Osteocyte (in vitro differentiated cells): ENCODE data around the gene MATN1. TPM values are rescaled to one million over a fixed set of nuclear protein-coding genes. Genes with fewer than 3 reads are reported as not detected.

Experiments used
- DNase-seq: peaks from one replicate; pipeline ENCODE4 v3.0.0; 2021; ENCODE audit warnings: mixed read lengths; ENCODE audit not compliant: unreplicated experiment; ENCODE audit errors: extremely low spot score
- H3K27ac Mint-ChIP-seq: one replicate; pipeline ENCODE4 v1.8.0; 2021; ENCODE audit warnings: mild to moderate bottlenecking, mixed read lengths; ENCODE audit not compliant: unreplicated experiment
- H3K27me3 Mint-ChIP-seq: one replicate; pipeline ENCODE4 v1.8.0; 2021; ENCODE audit warnings: mixed read lengths; ENCODE audit not compliant: unreplicated experiment
- H3K36me3 Mint-ChIP-seq: one replicate; pipeline ENCODE4 v1.8.0; 2021; ENCODE audit warnings: mixed read lengths; ENCODE audit not compliant: unreplicated experiment
- H3K4me1 Mint-ChIP-seq: one replicate; pipeline ENCODE4 v1.8.0; 2021; ENCODE audit warnings: mixed read lengths; ENCODE audit not compliant: unreplicated experiment
- H3K4me3 Mint-ChIP-seq: one replicate; pipeline ENCODE4 v1.8.0; 2021; ENCODE audit warnings: mild to moderate bottlenecking, moderate library complexity, mixed read lengths; ENCODE audit not compliant: unreplicated experiment
- H3K9me3 Mint-ChIP-seq: one replicate; pipeline ENCODE4 v1.8.0; 2021; ENCODE audit warnings: mixed read lengths; ENCODE audit not compliant: unreplicated experiment
- long read RNA-seq: library from polyadenylated mRNA; unstranded; transcript quantifications from one replicate; pipeline ENCODE4 v2.0.0, GENCODE V29; 2021
- total RNA-seq: library from RNA; stranded (reverse); gene quantifications from 2 replicates; pipeline ENCODE4 v1.2.1, GENCODE V29; 2021
- TF ChIP-seq, protein P1 (sequence below): fragments of 200-600 bp; sonication (generic); IDR thresholded peaks from 2 replicates; pipeline ENCODE4 v1.5.0; 2021; ENCODE audit warnings: antibody characterized with exemption, mild to moderate bottlenecking, moderate library complexity

MATN1 gene, protein sequence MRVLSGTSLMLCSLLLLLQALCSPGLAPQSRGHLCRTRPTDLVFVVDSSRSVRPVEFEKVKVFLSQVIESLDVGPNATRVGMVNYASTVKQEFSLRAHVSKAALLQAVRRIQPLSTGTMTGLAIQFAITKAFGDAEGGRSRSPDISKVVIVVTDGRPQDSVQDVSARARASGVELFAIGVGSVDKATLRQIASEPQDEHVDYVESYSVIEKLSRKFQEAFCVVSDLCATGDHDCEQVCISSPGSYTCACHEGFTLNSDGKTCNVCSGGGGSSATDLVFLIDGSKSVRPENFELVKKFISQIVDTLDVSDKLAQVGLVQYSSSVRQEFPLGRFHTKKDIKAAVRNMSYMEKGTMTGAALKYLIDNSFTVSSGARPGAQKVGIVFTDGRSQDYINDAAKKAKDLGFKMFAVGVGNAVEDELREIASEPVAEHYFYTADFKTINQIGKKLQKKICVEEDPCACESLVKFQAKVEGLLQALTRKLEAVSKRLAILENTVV
- total RNA-seq: 0.39 and 0.99 TPM in 2 replicates
- long read RNA-seq, partial matches to known transcripts: 1 of 1 reads
- long read RNA-seq, other reads (novel, unspliced or antisense): 0 of 1 reads

DNA sequence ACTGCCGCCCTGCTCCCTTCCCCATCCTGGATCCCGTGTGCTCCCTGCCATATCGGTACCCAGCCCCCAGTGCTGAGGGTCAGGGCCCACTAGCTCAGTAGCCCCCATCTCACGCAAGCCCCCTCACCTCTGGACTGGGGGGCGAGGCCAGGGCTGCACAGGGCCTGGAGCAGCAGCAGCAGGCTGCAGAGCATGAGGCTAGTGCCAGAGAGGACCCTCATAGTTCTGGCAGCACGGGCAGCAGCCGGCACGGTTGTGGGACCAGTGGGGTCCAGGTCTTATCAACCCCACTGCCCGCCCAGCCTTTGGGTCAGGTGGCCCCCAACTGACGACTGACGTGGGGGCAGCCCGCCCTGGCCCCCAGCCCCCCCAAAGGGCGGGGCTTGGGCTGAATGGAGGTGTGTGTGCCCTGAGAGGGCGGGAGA, at the start of gene MATN1:
Gene MATN1 (minus strand): TSS at position 255 of the 425 bp plus-strand sequence. CDS start 34 bp downstream, at position 221.
- Mint-ChIP-seq H3K4me1 (peaks cover 14% of the 10 kb centered on the region), H3K27me3 (no peaks in the 10 kb centered on the region), H3K27ac (no peak within 1 kb of the TSS), H3K4me3 (no peak within 1 kb of the TSS), H3K36me3 (no peaks in the 10 kb centered on the region), H3K9me3 (no peaks in the 10 kb centered on the region)
- DNase-seq: no peak
- TF ChIP-seq, protein P1, sequence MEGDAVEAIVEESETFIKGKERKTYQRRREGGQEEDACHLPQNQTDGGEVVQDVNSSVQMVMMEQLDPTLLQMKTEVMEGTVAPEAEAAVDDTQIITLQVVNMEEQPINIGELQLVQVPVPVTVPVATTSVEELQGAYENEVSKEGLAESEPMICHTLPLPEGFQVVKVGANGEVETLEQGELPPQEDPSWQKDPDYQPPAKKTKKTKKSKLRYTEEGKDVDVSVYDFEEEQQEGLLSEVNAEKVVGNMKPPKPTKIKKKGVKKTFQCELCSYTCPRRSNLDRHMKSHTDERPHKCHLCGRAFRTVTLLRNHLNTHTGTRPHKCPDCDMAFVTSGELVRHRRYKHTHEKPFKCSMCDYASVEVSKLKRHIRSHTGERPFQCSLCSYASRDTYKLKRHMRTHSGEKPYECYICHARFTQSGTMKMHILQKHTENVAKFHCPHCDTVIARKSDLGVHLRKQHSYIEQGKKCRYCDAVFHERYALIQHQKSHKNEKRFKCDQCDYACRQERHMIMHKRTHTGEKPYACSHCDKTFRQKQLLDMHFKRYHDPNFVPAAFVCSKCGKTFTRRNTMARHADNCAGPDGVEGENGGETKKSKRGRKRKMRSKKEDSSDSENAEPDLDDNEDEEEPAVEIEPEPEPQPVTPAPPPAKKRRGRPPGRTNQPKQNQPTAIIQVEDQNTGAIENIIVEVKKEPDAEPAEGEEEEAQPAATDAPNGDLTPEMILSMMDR: no peak

DNA sequence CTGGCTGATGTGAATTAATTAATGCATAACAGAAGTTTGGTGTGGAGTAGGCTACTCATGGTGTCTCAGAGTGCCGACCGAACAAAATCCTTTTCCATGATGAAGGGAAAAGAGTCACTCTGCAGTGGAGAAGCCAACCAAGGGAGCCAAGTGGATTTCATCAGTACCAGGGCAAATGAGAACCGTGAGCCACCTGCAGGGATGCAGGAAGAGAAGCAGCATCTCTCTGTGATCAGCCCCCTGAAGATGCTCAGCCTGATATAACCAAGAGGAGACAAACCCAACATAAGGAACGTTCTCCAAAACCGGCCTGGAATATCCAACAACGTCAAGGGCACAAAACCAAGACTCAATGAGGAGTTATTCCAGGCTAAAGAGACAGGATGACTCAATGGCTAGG, 47.6 kb upstream of the MATN1 start:
- DNase-seq: no peak
- H3K4me1 Mint-ChIP-seq: no peaks in the 10 kb centered on the region
- H3K4me3 Mint-ChIP-seq: no peak overlapping the region
- no peak overlapping the region for H3K27ac Mint-ChIP-seq
- no peaks in the 10 kb centered on the region for H3K36me3 Mint-ChIP-seq
- H3K27me3 Mint-ChIP-seq: peaks cover 2% of the 10 kb centered on the region
- no peaks in the 10 kb centered on the region for H3K9me3 Mint-ChIP-seq
- TF ChIP-seq, protein P1: no peak

DNA sequence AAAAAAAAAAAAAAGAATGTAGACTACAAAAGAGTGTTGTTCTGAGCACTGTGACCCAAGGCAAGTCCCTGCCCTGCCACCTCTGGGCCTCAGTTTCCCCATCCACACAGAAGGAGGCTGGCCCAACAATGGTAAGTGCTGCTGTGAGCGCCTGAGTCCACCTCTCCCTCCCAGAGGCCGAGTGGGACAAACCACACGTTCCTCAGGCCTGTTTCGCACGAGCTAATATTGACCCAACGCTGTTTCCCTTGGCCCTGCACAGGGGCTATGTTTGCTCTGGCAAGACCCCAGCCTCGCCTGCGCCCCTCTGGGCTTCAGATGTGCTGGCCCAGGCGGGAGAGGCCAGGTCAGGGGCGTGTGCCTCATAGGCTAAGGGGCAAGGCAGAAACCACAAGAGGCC, 46.8 kb upstream of the MATN1 start:
- DNase-seq: no peak
- Mint-ChIP-seq H3K27me3 (peaks cover 2% of the 10 kb centered on the region), H3K4me1 (no peaks in the 10 kb centered on the region), H3K4me3 (no peak overlapping the region), H3K9me3 (no peaks in the 10 kb centered on the region), H3K36me3 (no peaks in the 10 kb centered on the region), H3K27ac (no peak overlapping the region)
- TF ChIP-seq, protein P1: no peak

DNA sequence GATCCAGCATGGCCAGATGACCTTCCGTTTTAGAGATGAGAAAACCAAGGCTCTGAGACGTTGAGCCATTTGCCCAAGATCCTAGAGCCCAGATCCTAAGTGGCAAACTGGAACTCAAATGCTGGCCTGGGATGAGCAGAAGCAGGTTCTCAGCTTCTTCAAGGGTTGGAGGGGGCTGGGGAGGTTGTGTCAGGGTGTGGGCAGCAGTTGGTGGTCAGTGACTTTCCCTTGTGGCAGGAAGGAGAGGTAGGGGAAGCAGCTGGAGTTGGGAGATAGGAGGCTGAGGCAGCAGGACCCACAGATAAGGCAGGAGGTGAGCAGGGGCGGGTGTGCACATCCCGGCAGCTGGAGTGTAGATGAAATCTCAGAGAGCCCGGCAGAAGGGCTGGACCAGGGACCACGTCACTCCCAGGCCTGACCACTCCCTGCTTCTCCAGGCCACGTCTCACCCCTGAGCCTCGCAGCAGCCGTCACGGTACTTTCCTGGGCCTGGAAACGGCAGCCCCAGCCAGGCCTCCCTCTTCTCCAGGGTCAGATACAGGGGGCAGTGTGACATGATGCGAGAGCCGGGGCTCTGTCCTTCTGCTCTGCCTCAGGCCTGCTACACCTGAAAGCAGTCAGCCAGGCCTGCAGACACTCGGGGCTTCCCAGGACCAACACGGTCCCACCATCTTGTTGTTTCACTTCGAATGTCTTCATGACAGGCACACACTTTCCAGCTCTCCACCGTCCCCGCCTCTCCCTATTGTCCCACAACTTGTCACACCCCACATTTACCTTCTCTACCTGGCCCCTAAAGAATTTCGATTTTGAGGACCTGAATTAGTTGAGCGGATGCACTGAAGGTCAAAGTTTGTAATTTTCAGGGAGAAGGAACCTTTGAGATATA, 45.7 kb upstream of the MATN1 start:
- H3K4me3 Mint-ChIP-seq: no peak overlapping the region
- no peak for DNase-seq
- H3K4me1 Mint-ChIP-seq: peaks cover 1% of the 10 kb centered on the region
- no peaks in the 10 kb centered on the region for H3K36me3 Mint-ChIP-seq
- TF ChIP-seq, protein P1: no peak
- H3K9me3 Mint-ChIP-seq: no peaks in the 10 kb centered on the region
- peaks cover 2% of the 10 kb centered on the region for H3K27me3 Mint-ChIP-seq
- H3K27ac Mint-ChIP-seq: no peak overlapping the region
